Right forelimb (tissue), 1 donor: ENCODE measurements around the gene SCN2A.
A peak's percentile ranks its signal among the peaks of the same experiment; 100 is the strongest.

Experiments used
- DNase-seq: peaks from one replicate; pipeline ENCODE4 v3.0.0-alpha.2; 2018

Gene SCN2A

GRCh38 chr2:165239230-165239629 lies at the start of gene SCN2A:
Gene SCN2A (plus strand): TSS chr2:165239414. CDS start chr2:165295824, 56,410 bp downstream.
- no peak for DNase-seq

GRCh38 chr2:165191096-165191728 lies 48.0 kb upstream of the SCN2A start:
- no peak for DNase-seq

DNA sequence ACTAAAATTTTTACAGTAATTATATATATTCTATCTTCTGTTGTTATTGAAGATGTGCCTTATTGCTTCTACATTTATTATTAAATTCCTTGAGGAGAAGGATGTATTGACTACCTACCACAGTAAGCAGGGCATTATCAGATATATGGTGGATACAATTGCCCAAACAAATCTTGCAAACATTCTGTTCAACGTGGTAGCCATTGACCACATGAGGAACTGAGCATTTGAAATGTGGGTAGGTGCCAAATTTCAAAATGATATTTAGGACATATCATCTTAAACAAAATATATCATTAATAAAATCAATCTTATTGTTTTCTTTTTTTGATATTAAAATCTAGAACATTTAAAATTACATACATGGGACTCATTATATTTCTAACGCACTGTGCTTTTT lies 46.5 kb upstream of the SCN2A start:
- DNase-seq = no peak

DNA sequence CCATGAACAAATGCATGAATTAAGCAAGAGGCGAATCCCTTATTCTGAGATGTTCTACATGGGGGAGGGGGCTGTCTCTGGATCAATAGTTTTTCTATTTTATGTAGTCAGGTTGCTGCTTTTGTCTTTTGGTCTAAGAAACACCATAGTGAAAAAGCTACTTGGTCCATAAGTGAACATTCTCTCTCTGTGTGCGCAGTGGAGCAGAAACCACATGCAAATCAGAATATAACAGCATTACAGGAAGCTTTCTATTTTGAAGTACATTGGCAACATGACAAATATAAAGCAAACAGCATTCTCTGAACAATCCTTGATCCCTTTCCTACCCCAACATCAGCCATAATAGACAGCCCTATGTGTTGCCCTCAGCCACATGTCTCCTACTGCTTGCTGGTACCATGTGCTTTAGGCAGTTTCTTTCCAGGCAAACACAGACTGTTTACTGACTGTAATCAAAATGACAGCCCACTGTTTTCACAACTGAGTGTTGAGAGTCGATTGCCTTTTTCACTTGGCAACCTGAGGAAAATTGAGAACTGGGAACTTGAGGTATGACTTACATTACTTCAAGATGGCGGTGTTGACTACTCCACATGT lies 45.9 kb upstream of the SCN2A start:
- DNase-seq = no peak

DNA sequence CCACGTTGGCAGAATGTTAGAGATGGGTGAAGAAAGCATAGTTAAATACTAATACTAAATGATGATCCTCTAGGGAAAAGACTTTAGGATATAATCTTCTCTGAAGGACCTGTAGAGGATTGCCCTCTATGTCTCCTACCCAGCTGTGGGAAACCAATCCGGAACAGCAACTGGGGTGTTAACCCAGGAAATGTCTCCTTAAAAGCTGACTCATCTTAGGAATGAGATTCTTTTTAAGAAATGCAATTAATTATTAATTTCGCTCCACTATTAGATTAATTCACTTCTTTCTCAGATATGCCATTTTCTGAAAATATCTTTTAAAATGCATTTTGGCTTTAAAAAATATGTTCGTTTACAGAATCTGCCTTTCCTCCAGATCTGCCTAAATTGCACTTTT lies 42.8 kb upstream of the SCN2A start:
- no peak for DNase-seq

DNA sequence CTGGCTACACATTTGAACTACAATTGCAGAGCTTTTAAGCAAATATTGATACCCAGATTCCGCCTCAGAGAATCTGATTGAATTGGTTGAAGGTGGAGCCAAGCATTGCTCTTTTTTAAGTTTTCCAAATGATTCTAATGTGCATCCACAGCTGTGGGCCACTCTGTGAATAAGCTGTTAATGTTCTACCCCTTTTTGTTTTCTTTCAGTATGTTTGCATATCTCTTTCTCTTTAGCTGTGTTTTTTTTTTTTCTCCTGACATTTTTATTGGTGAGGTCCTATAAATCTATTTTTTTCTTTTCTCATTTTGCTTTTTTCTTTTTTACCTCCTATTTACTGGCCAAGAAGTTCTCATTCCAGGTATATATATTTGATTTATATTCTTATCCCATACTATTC lies 41.9 kb upstream of the SCN2A start:
- DNase-seq = no peak

GRCh38 chr2:165198181-165198580 lies 41.0 kb upstream of the SCN2A start:
- no peak for DNase-seq

GRCh38 chr2:165202239-165202638 lies 37.0 kb upstream of the SCN2A start:
- DNase-seq = no peak

DNA sequence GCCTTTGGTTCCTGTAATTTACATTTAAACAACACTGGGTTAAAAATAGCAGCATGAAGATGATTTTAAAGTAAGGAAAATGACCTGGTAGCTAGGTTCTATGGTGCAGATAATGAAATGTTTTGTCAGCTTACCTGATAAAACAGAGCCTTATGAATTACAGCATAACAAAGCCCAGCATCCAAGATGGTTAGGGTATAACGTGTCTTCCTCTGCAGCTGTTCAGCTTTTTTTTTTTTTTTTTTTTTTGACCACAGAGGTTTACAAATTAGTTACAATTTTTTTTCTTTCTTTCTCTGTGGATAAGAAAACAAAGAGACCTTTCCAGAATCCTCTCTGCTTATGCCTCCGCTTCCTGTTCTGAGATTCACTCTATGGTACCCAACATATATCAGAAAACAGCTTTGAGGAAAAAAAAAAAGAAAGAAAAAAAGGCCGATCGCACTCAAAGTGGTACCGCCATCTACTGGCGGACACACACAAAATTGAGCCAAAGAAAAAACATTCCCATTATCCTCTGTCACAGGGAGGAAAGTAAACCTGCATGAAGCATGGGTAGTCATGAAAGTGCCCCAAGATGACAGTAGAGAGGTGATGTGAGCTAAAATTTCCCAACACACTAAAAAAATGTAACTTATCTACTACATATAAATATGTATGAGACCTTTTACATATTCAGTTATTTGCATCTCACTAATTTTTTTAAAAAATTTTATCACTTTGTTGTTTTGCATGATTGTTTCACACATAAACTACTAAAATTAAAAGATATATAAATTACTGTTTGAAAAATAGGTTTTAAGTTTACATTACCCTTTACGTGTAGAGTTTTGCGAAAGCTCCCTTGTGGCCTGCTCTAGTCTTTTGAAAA lies 35.3 kb upstream of the SCN2A start, which contains the start of gene SCN3A:
Gene SCN3A, minus strand, starts transcription at position 362 of the 871 bp plus-strand sequence. CDS start 27,656 bp downstream, outside the sequence.
- DNase-seq = peak; percentile 43

DNA sequence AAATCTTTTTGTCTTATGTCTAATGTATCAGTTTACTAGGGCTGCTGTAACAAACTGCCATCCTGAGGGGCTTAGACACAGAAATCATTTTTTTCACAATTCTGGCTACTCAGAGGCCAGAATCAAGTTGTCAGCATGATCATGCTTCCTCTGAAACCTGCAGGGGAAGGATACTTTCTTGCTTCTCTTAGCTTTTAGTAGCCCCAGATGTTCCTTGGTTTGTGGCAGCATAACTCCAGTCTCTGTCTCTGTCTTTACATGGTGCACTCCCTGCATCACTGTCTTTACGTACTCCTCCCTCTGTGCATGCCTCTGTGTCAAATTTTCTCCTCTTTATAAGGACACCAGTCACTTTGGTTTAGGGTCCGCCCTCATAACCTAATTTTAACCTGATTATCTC lies 33.3 kb upstream of the SCN2A start:
- no peak for DNase-seq

DNA sequence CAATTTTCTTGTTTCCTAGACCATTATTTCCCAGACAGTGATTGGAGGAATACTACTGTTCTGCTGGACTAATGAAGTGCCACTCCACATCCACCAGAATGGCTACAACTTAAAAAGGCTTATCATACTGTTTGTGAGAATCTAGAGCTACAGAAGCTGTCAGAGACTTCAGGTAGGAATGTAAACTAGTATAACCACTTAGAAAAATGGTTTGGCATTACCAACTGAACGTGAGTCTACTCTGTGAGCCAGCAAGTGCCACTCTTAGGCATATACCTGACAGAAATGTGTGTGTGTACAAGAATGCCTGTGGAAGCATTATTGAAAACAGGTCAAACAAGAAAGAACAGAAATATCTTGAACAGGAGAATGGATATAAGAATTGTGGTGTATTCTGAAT lies 31.1 kb upstream of the SCN2A start:
- no peak for DNase-seq

DNA sequence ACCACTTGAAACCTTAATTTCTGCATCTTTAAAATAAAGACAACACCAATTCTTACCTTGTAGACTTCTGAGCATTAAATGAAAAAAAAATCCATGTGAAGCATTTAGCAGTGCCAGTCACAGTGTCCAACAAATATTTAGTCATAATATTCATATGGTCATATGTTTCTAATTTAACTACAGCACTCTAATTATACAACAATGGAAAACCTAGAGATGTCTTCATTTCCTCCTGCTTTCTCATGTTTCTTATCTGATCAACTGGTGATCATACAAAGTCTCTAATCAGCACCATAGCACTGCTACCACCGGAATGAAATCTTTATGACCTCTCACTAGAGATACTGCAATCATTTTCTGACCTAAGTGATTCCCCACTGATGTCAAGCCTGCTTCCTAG lies 25.1 kb upstream of the SCN2A start:
- no peak for DNase-seq

GRCh38 chr2:165219481-165219880 lies 19.7 kb upstream of the SCN2A start:
- DNase-seq = no peak

DNA sequence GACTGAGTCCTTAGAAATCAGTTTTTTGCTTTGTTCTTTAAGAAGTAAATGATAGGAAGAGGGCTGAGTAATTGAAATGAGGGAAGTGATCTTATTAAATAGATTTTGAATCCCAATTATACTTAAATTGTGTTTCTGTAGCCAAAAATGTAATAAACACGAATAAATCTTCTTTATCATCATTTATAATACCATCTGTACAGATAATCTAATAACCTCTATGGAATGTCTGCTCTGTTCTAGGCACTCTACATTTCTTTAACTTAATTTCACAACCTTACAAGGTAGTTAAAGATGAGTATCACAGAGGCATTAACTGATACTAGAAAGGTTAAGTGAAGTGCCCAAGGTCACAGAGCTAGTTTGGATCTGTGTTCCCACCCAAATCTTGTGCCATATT lies 14.3 kb upstream of the SCN2A start:
- no peak for DNase-seq

DNA sequence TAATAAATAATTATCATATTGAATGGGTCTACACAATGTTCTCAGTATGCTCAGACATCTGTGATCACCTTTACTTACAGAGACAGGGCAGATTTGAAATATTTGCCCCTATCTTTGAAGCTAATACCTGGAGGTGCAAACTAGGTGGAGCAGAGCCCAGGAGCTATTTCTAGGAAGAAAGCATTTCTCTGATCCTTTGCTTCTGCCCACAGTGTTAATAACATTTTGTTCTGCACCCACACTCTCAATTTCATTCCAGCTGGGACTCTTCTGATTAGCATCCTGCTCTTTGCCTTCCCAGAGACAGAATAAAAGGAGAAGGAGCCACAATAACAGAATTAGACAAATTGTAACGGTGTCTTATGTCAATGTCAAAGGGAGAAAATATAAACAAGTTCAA lies 11.6 kb upstream of the SCN2A start:
- no peak for DNase-seq

DNA sequence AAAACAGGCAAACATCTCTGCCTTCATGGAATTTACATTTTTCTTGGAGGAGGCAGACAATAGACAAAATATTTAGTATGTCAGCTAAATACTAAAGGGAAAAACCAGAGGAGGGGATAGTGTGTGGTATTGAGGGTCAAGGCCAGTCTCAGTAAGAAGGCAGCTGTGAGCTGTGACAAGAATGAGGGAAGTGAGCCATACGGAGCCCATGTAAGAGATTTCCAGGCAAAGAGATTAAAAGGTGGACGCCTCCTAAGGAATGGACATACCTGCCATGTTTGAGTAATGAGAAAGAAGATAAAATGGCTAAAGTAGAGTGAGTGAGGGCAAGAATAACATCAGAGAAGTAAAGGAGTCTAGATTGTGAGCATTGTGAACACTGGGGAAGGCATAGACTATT lies 2.2 kb upstream of the SCN2A start:
- DNase-seq = no peak

DNA sequence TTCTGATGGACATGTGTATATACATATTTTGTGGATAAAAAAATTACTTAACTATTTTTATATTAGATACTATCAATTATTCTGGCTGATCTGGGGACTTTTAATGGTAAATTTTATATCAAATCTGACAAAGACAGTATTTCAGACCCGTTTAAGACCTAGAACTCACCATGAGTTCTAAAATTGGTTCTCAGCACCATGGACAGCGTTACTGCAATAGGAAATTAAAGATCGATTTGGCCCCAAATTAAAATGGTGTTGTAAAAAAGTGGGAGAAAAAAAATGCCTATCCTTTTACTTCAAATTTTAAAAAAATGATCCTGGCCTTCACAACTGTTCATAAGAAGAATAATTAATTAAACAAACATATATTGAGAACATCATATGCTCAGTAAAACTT lies 919 bp upstream of the SCN2A start:
- DNase-seq = no peak

GRCh38 chr2:165239856-165240515 lies 772 bp downstream of the SCN2A start:
- DNase-seq = no peak

- DNase-seq = no peak
Measured at GRCh38 chr2:165240916-165241315, 1.7 kb downstream of the SCN2A start.

DNA sequence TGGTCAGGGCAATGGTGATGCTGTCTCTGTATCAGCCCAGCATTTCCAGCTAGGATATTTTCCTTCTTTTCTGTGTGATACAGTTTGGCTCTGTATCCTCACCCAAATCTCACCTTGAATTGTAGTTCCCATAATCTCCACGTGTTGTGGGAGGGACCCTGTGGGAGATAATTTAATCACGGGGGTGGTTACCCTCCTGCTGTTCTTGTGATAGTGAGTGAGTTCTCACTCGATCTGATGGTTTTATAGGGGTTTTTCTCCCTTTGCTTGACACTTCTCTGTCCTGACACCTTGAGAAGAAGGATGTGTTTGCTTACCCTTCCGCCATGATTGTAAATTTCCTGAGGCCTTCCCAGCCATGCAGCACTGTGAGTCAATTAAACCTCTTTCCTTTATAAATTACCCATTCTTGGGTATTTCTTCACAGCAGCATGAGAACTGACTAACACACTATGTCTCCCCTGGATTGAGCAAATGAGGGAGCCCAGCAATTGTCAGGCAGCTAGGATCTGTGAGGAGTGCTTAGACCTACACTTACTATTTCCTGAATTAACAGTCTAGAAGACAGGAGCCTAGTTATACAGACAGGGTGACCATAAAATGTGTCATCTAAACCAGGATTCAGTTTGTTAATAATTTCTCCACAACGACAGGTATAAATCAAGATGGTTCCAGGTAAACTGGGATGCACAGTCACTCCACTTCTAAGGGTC lies 6.0 kb downstream of the SCN2A start:
- no peak for DNase-seq

DNA sequence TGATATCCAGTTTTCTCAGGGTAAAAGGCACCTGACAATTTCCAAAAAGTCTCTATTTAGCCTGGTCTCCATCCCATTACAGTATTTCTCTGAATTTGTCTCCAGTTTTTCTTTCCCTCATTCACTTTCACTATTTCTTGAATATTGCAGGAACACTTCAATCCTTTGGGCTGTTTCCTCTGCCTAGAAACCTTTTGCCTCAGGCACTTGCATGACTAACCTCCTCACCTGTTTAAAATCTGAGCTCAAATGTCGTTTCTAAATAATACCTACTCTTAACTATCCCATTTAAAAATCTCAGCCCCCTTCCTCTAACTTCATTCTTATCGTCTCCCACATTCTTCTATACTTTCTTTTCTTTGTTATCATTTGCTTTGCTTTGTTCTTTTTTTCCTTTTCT lies 9.0 kb downstream of the SCN2A start:
- no peak for DNase-seq

DNA sequence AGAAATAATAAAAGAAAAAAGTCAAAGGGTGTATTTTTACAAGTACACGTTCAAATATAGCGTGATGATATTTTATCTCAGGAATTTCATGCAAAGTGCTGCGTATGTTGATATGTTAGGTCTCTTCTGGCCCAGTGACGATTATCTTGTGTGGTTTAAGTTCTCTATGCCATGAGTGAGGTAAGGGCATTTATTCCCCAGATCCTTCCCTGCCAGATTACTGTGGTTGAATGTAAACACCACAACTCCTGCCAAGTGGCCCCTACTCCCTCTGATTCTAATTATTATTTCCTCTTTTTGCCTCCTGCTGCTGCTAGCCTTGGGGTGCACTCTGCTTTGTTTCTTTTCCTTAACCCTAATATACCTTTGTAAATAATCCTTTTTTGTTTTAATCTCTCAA lies 12.2 kb downstream of the SCN2A start:
- DNase-seq = no peak

DNA sequence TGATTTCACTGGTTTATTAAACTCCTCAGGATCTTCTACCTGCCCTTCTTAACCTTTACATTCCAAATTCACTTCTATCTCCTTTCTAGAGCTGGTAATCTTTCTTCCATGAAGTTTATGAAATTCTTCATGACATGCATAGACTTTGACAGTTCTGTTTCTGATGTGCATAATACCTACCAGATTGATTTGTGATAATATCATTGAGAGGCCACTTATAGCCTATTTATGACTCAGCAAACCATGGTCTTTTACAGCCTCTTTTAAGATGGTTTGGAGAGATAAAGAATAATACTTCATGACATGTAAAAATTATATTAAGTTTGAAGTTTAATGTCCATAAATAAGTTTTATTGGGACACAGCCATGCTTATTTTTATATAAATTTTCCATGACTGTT lies 14.0 kb downstream of the SCN2A start:
- DNase-seq = no peak
